Esophagus (tissue), 2 donors: ENCODE measurements around the gene MGST1. TPM values are rescaled to one million over a fixed set of nuclear protein-coding genes. Genes with fewer than 3 reads are reported as not detected.

Source experiments
- H3K27ac ChIP-seq, 2 donors: one replicate each; pipeline ENCODE4 v1.5.1; 2013; ENCODE audit warnings: low read depth in 2 of 2, mild to moderate bottlenecking in 2 of 2, inconsistent platforms in 1 of 2, low read length in 1 of 2, moderate library complexity in 1 of 2
- H3K27me3 ChIP-seq, 2 donors: one replicate each; pipeline ENCODE4 v1.6.1; 2013; ENCODE audit warnings: low read length in 2 of 2, control low read depth in 1 of 2, mild to moderate bottlenecking in 1 of 2; ENCODE audit not compliant: insufficient read depth in 2 of 2, control insufficient read depth in 1 of 2
- H3K36me3 ChIP-seq, 2 donors: one replicate each; pipeline ENCODE4 v1.6.1; 2013; ENCODE audit warnings: low read length in 1 of 2; ENCODE audit not compliant: control insufficient read depth in 2 of 2, insufficient read depth in 2 of 2
- H3K4me1 ChIP-seq, 2 donors: one replicate each; pipeline ENCODE4 v1.6.1; 2013; ENCODE audit warnings: low read length in 1 of 2; ENCODE audit not compliant: control insufficient read depth in 2 of 2, insufficient read depth in 2 of 2
- H3K4me3 ChIP-seq, 2 donors: one replicate each; pipeline ENCODE4 v1.5.1; 2013; ENCODE audit warnings: low read length in 2 of 2, mild to moderate bottlenecking in 2 of 2, low read depth in 1 of 2, moderate library complexity in 1 of 2
- H3K9me3 ChIP-seq, 2 donors: one replicate each; pipeline ENCODE4 v1.6.1; 2013; ENCODE audit warnings: mild to moderate bottlenecking in 2 of 2, low read depth in 1 of 2, low read length in 1 of 2, moderate library complexity in 1 of 2; ENCODE audit not compliant: control insufficient read depth in 2 of 2, insufficient read depth in 1 of 2
- WGBS, 2 donors: extraction: QIAGEN DNeasy Blood & Tissue Kit; methylation state at CpG; one replicate each; pipeline ENCODE4 v1.1.7; 2013; 5-methylcytosine and 5-hydroxymethylcytosine counted together
- polyA plus RNA-seq, 2 donors: library from polyadenylated mRNA; stranded (reverse); fragments of 200-250 nt; gene quantifications; one replicate each; pipeline ENCODE4 v1.2.3, GENCODE V29; 2013
- donor health status: healthy with polysubstance abuse.
- donor health status: Bipolar disorder and iron deficiency.

The MGST1 gene, protein sequence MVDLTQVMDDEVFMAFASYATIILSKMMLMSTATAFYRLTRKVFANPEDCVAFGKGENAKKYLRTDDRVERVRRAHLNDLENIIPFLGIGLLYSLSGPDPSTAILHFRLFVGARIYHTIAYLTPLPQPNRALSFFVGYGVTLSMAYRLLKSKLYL
- 100 to 1,000 TPM in 1 of 2 donors, 10 to 100 TPM in 1; 69.9 to 139 TPM for polyA plus RNA-seq

DNA sequence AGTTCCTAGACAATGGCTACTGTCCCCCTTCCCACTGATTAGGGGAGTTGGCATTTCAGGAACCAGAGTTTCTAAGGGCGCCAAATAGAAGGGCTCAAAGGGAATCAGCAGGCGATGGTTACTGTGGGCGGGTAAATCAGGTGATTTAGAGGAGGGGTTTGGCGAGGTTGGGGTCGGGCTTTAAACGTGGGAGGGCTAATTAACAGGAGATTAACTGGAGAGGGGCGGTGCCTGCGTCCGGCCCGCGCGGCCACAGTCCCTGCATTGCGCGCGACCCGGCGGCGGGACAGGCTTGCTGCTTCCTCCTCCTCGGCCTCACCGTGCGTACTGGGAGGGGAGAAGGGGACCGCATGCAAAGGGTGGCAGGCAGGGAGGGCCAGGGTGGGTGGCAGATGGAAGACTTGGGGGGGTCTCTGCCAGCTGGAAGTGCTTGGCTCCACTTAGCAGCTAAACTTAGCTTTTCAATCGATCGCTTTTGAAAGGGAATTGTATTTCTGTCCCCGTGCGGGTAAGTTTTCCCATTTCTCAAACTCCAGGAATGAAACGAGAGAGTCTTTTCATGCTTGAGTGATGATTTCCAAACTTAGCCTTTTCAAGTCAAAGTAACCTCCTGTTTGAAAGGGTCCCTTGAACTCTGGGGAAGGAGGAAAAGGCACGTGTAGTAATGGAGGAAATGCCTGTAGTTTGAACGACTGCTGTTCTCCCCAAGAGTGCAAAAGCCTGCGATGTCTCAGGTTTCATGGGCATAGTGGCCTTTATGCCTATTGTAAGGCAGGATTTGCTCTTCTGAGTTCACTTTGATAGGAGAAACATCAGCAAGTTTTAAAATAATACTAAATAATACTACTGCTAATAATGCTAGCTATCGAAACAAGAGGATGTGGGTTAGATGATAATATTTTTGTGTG lies at the start of gene MGST1:
MGST1 (plus strand) TSS at position 255 of the 908 bp plus-strand sequence. CDS start 6,608 bp downstream, outside the sequence.
- peak within 1 kb of the TSS; percentile 70 to 73 for H3K27ac ChIP-seq
- peak within 1 kb of the TSS; percentile 49 to 66 for H3K4me3 ChIP-seq
- H3K4me1 ChIP-seq, result no peaks in the 10 kb centered on the region
- no peaks in the 10 kb centered on the region for H3K9me3 ChIP-seq
- no peaks in the 10 kb centered on the region for H3K36me3 ChIP-seq
- no peaks in the 10 kb centered on the region for H3K27me3 ChIP-seq
- 5 to 6% methylated on average over 29 to 31 of the region's 31 CpGs for WGBS, 2 donors

DNA sequence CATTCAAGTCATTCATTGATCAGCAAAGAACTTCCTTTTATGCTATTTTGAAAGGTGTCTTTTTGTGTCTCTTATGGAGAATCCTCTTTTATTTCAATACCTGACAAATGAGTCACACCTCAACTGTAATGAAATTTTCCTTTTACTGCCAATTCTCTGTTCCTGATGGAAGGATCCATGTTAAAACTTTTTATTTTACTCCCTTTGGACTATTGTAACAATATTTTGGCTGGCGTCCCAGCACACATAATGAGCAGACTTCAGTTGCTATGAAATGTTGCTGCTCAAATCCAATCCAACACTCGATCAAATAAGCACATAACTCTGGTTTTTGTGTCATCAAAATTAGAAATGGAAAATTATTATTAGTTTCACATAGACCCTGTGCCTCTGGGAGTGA lies 48.0 kb upstream of the MGST1 start:
- H3K36me3 ChIP-seq, result no peaks in the 10 kb centered on the region
- 39 to 56% methylated on average over 2 of the region's 2 CpGs for WGBS, 2 donors
- no peaks in the 10 kb centered on the region for H3K27me3 ChIP-seq
- no peak overlapping the region for H3K4me3 ChIP-seq
- H3K4me1 ChIP-seq, result no peaks in the 10 kb centered on the region
- H3K27ac ChIP-seq, result no peak overlapping the region
- no peaks in the 10 kb centered on the region for H3K9me3 ChIP-seq

DNA sequence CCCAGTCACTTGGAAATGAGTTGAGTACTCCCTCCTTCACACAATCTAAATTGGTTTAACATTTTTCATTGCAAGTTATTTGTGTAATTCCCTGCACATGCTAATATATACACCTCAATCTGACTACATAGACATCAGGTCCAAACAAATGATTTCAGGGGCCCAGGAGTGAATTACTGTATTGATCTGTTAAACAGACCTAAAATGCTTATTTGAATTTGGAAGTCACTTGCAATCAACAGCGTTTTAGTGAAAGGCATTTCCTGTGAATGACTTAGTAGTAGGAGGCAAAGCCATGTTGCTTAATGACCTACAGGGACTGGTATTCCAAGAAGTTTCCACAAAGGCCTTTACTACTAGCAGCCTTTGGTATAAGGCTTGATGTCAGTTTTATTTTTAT lies 47.3 kb upstream of the MGST1 start:
- WGBS, 2 donors, result 49% methylated on average over 1 of the region's 1 CpG
- no peak overlapping the region for H3K27ac ChIP-seq

DNA sequence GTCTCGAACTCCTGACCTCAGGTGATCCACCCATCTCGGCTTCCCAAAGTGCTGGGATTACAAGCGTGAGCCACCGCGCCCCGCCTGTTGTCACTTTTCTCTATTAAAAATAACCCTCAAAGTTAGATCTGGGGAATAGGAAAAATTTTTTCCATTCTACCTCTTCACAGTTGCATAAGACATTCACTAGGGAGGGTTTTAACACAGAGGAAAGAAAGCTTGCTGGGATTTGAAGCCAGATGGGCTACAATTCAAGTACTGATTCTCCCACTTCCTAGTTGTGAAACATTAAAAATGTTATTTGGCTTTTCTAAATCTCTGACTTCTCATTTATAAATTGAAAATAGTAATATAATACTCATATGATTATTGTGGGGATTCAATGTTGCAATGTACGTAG lies 46.7 kb upstream of the MGST1 start:
- Histone ChIP-seq H3K27me3 (no peaks in the 10 kb centered on the region), H3K9me3 (no peaks in the 10 kb centered on the region), H3K36me3 (no peaks in the 10 kb centered on the region), H3K4me3 (no peak overlapping the region), H3K27ac (no peak overlapping the region), H3K4me1 (no peaks in the 10 kb centered on the region)
- 87 to 88% methylated on average over 7 of the region's 7 CpGs for WGBS, 2 donors

More for the DNA sequence above, 47.3 kb upstream of the MGST1 start:
- Histone ChIP-seq H3K4me1 (no peaks in the 10 kb centered on the region), H3K27me3 (no peaks in the 10 kb centered on the region), H3K36me3 (no peaks in the 10 kb centered on the region), H3K4me3 (no peak overlapping the region), H3K9me3 (no peaks in the 10 kb centered on the region)

DNA sequence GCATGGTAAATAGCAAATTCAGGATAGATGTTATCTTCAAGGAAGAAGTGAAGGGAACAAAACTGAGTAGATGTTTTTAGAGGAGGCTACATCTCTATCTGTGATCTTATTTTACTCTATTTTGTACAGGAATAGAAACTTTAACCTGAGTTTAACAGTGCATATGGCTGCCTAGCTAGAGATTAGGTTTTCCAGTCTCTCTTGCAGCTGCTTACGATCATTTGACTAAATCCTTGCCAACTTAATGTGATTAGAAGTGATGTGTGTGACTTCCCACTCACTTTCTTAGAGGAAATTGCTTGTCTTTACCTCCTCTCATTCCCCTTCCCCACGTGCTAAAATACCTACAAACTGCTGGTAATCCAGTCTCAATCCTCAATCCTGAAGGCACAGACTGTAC lies 43.5 kb upstream of the MGST1 start:
- WGBS, 2 donors, result 46 to 50% methylated on average over 2 of the region's 2 CpGs
- Histone ChIP-seq H3K4me1 (no peaks in the 10 kb centered on the region), H3K27me3 (no peaks in the 10 kb centered on the region), H3K9me3 (no peaks in the 10 kb centered on the region), H3K4me3 (no peak overlapping the region), H3K27ac (no peak overlapping the region), H3K36me3 (no peaks in the 10 kb centered on the region)

DNA sequence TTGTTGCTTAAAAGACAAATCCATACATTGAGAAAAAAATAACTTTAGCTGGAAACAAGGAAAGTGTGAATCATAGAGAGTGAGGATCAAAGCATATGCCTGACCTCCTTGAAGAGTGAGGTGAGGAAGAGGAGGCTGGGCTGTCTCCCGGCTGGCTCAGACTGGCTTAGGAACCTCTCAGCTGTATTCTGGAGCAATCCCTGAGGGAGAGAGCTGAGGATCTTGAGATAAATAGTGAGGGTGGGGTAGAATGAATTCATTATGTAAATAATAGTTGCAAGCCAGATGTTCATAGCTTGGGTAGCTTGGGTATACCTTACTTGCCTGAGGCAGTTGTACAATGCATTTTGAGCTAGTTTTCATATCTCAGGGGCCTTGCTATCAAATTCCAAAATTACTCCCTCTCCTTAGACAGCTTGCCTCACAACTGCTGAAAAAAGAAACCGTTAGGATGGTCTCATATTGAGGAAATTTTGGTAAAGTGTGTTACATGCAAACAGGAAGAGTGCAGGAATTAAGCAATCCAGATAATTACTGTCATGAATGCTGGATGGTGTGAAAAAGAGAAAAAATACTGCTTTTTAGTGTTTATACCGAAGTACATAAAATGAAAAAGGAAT lies 39.5 kb upstream of the MGST1 start:
- no peaks in the 10 kb centered on the region for H3K36me3 ChIP-seq
- H3K27ac ChIP-seq, result no peak overlapping the region
- no peaks in the 10 kb centered on the region for H3K9me3 ChIP-seq
- H3K27me3 ChIP-seq, result no peaks in the 10 kb centered on the region
- 46 to 55% methylated on average over 3 of the region's 3 CpGs for WGBS, 2 donors
- H3K4me3 ChIP-seq, result no peak overlapping the region
- H3K4me1 ChIP-seq, result no peaks in the 10 kb centered on the region

DNA sequence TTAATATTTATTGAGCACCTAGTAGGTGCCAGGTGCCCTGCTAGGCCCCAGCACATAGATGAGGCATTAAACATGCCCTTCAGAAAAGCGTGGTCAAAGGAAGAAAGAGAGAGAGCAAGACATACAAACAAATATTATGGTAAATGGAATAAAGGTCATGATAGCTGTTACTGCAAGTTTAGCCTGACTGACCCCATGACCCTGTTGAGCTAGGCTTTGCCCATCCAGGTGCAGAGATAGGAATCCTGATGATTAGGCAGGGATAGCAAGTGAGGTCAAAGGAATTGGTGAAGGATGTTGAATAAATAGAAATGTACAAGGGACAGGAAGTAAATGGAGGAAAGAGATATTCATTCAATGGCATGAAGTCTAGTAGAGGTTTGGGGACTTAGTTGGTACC lies 36.5 kb upstream of the MGST1 start:
- Histone ChIP-seq H3K4me3 (no peak overlapping the region), H3K9me3 (no peaks in the 10 kb centered on the region), H3K27me3 (no peaks in the 10 kb centered on the region), H3K4me1 (no peaks in the 10 kb centered on the region), H3K27ac (no peak overlapping the region), H3K36me3 (no peaks in the 10 kb centered on the region)
- 51 to 68% methylated on average over 1 of the region's 1 CpG for WGBS, 2 donors

DNA sequence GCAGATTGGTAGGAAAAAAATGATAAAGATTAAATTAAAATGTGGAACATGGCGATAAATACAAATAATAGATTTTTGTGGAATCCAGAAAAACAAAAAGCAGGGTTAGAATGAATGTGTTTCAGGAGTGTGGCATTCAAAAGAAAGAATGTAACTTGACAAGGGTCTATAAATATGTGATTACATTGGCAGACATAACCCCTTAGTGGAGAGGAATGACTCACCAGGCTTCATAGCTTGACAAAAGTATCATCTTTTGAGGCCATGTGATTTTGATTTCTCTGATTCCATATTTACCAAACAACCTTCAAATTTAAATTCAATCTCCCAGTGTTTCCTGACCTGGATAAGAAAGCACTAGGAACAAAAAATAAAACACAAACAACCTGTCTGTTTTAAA lies 24.4 kb upstream of the MGST1 start:
- H3K36me3 ChIP-seq, result no peaks in the 10 kb centered on the region
- WGBS, 2 donors, result 77 to 92% methylated on average over 1 of the region's 1 CpG
- H3K4me1 ChIP-seq, result no peaks in the 10 kb centered on the region
- no peaks in the 10 kb centered on the region for H3K9me3 ChIP-seq
- no peak overlapping the region for H3K27ac ChIP-seq
- no peaks in the 10 kb centered on the region for H3K27me3 ChIP-seq
- H3K4me3 ChIP-seq, result no peak overlapping the region

DNA sequence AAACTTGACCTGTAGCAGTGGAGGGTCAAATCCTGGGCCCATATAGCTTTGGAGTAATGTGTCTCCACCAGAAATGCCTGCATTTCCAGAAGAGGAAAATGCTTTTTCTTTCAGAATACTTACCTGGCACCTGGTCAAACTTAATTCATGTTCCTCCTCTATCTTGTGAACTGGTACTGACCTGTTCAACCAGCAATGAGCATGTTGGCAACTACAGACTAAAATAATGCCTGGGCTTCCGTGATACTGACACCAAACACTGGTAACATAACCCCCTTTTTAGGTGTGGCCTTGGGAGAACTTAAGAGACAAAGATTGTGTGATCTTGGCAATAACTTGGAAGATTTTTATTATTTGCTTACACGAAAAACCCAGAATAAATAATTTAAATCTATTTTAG lies 23.8 kb upstream of the MGST1 start:
- Histone ChIP-seq H3K9me3 (no peaks in the 10 kb centered on the region), H3K27ac (no peak overlapping the region), H3K4me1 (no peaks in the 10 kb centered on the region), H3K4me3 (no peak overlapping the region), H3K27me3 (no peaks in the 10 kb centered on the region), H3K36me3 (no peaks in the 10 kb centered on the region)
- 42 to 46% methylated on average over 2 of the region's 2 CpGs for WGBS, 2 donors
